Fibroblast of the conjunctiva (primary cell): Measurements from ENCODE around the gene NUDT6.
"Not testable (repeated sequence)": the region's sequence is repeated elsewhere in the genome, so short reads cannot be mapped to it uniquely, and the experiment has no call there.

Experiments used
- DNase-seq: peaks from one replicate; pipeline ENCODE4 v3.0.0-alpha.2; 2010; ENCODE audit warnings: low read depth

NUDT6 gene

DNA sequence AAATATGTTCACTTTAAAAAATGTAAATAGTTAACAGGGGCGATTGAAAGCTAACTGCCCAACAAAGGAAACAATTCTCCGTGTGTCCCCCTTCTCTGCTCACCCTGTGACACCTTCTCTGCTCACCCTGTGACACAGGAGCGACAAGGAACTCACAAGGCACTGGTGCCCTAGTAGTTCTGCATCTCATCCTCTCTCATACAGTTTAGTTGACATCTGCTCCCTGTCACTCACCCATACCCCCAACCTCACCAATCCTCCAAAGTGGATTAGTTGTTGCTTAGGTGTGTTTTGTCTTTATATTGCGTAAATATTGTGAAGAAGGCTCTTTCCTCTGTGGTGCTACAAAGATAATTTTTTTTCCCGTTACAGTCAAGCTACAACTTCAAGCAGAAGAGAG lies 46.4 kb downstream of the NUDT6 start:
- no peak for DNase-seq

DNA sequence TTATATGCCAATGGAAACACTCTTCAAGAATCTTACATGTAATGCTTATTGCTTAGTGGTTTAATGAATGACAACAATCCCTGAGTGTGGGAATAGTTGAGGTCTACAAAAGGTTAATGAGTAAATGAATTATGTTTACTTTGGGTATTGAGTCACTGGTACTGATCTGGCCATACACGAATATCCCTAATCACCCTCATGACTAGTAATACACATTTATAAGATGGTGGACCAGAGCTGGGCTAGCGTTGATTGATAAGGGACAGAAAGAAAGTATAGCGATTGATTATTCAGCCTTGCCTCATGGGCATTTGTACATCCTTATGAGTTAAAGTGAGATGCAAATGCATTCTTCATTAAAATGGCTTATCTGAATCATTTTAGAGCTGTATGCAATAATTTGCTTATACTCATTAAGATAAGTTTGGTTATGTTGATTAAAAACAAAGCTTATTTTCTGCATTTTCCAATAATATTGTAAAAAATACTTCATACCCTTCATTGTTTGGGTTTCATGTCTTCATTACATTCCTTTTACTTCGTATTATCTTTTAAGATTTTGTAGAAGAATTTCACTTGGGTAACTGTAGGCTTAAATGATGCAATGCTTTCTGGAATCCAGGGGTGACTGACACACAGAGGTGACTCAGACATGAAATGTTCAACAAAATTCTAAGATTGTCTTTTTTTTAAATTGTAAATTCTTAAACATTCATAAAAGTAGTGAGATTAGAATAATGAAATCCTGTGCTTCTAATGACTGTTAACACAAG lies 48.4 kb downstream of the NUDT6 start:
- DNase-seq: peak; percentile 53

DNA sequence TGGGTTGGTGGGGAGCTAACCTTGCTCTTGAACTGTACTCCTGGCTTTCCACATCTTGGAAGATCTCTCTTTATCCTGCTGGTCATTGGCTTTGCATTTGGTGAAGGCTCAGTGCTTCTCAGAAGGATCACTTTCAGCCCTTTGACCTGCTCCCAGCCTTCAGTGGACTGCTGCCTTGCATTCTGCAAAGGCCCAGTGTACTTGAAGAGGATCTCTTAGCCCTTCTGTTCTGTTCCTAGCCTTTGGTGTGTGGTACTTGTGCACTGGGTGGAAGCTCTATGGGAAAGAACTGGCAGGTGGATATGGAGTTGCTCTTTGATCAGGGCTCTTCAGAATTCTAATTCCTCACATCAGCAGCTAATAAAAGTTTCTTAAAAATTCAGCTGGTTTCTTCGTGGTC lies 49.3 kb downstream of the NUDT6 start:
- no peak for DNase-seq

DNA sequence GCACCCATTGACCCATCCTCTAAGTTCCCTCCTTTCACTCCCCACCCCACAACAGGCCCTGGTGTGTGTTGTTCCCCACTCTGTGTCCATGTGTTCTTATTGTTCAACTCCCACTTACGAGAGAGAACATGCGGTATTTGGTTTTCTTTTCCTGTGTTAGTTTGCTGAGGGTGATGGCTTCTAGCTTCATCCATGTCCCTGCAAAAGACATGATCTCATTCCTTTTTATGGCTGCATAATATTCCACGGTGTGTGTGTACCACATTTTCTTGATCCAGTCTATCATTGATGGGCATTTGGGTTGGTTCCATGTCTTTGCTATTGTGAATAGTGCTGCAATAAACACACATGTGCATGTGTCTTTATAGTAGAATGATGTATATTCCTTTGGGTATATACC lies 54.2 kb downstream of the NUDT6 start:
- not testable (repeated sequence) for DNase-seq

DNA sequence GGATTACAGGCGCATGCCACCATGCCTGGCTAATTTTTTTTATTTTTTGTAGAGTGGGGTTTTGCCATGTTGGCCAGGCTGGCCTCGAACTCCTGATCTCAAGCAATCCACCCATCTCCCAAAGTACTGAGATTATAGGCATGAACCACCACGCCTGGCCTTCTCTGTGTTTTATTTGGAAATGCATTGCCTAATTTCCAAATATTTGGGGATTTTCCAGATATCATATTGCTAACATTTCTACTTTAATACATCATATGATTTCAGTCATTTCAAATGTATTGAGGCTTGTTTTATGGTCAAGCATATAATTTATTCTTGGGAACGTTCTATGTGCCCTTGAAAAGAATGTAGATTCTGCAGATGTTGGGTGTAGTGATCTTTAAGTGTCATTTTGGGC lies 57.0 kb downstream of the NUDT6 start:
- DNase-seq: peak; percentile 34

DNA sequence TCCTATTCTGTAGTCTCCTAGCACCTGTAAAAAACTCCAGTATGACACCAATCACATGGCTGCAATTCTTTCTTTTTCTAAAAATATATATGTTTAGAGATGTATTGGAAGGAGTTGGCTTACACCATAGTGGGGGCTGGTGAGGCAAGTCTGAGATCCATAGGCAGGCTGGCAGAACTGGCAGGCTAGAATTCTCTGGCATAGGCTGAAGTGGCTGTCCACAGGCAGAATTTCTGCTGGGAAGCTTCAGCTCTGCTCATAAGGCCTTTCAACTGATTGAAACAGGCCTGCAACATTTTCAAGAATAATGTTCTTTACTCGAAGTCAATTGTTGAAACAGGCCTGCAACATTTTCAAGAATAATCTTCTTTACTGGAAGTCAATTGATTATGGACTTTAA lies 58.8 kb downstream of the NUDT6 start:
- no peak for DNase-seq

DNA sequence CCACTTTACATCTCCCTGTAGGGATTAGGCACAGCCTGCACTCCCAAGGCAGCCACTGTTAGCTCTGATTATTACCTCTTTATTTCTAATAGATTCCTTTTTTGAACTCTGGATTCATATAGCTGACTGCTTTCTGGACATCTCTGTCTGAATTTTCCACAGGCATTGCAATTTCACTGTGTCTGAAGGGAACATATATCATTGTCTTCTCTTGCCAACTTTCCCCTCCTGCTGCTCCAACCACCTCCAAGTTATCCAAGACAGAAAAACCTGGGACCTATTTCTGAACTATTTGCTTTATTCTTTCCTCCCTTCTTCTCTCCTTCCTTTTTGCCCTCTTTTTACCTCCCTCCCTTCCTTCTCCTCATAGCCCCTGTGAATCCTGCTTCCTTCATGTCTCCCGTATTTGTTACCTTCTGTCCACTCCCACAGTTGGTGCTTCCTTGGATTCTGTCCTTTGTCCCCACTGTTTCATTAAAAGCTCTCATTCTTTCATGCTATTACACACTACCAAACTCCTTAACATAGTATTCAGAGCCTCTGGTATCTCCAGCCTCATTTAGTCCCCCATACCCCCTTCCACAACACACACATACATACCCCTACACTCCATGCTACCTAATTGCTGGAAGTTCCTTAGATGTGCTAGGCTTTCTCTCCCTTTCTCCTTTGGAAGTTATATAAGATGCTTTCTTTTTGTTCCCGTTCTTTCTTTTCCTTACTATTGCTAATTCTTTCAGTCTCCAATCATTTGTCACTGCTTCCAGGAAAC lies 61.0 kb downstream of the NUDT6 start:
- no peak for DNase-seq

DNA sequence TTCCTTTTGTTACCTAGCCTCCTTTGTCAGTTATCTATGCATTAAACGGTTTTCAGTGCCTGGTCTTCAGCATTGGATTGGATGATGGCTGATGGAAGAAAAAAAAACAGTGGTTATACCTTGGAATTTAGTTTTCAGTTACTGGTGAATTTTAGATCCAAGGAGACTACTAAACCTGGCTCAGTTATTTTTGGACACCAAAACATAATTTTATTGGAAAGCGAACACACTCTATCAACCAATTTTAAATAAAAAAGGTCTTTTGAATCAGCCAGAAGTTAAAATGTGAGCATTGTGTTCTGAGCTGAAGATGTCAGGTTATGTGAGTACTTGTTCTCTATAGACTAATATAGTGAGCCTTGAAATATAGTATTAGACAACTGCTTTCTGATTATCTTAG lies 63.7 kb downstream of the NUDT6 start:
- no peak for DNase-seq

DNA sequence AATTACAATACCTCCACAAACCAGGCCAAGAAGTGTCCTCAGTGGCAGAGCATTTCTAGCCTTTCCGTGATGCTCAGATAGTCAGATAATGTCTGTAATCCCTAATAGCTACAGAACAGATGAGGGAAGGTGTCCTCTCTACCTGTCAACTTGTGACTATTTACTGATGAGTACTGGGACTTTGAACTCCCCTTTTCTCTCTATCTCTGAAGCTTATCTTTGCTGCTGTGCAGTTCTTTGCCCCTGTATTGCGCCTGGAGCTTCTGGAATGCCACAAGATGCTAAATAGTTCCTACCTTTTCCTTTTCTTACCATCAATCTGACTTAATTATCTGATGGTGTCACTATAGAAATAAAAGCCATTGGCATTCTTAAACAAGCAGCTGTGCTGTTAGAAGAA lies 65.2 kb downstream of the NUDT6 start:
- no peak for DNase-seq

DNA sequence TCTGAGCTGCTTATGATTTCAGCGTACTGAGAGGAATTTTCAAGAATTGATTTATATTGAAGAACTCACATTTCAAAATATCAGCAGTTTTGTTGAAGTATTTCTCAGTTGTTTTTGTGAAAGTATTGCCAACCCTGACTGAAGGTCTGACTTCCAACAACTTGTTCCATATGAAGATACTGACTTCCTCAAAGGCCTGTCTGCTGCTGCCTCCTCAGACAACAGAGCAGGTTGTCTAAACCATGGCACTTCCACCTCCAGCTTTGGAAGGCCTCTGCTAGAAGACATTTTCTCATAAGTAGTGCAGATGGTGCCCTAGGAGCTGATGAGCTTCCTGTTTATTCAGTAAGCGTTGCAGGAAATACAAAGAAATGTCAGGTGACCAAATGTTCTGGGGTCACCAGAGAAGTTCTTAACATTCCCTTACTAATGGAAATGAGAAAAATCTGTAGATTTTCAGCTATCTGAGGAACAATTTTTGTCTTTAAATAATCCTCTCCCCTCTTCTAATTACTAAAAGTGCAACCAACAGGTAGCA lies 67.0 kb downstream of the NUDT6 start:
- no peak for DNase-seq

DNA sequence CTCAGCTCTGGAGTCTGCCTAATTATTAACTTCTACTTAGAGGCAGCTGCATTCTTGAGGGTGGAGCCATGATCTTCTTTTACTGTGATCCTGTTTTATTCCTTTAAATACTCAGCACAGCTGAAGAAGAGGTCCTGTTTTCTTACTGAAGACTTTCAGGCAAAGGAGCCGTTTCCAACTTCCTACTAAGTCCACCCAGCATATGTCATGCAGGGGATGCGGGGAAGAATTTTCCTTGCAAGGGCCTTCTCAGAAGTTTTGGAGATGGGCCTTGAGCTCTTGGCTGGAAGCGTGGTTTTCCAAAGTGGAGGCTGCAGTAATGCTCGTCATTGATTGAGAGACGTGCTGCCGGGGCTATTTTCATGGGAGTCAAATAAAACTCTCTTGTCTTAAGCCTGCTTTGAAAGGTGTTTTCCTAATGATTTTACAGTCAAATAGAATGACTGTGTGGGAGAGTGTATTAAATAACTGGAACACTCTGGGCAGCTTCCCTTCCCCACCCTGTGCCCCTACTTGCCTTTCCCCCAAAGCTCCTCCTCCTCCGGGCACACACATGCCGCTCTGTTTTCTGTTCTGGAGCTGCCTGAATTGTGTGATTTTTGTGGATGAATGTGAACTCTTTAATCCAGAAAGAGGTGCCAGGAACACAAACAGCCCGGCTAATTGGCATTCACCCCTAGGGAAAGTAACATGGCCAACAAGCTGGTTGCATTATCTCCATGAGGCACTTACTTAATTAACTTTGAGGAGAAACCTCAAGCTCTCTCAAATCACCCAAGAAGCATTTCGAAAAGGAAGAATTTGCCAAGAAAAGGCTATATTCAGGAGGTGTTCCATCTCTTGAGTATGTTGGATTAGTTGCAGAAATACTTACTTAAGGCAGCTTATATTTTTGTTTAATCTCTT lies 67.7 kb downstream of the NUDT6 start:
- DNase-seq: no peak

DNA sequence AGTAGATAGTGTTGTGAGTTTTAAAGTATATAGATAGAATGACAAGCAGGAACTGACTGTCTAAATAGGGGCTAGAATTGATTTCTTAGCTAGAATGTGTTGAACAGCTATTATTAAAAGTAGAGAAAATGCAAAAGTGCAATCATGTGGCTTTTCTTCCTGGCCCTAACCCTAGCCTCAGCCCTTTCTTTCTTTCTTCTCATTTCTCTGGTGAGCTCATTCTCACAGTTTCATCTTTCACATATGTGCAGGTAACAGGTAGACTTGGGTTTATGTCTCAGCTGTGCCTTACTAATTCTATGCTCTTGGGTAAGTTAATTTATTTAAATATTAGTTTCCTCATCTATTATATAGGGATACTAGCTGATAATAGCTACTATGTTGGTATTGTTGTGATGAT lies 70.8 kb downstream of the NUDT6 start:
- no peak for DNase-seq

DNA sequence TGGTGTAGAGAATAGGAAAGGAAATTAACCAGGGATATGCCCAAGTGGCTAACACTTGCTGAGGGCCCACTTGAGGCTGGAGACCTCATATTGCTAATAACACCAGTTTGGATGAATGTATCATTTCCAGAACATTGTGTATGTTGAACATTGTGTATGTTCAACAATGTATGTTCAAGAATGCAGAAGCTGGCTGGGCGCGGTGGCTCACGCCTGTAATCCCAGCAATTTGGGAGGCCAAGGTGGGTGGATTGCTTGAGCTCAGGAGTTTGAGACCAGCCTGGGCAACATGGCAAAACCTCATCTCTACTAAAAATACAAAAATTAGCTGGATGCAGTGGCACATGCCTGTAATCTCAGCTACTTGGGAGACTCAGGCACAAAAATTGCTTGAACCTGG lies 72.6 kb downstream of the NUDT6 start:
- not testable (repeated sequence) for DNase-seq

DNA sequence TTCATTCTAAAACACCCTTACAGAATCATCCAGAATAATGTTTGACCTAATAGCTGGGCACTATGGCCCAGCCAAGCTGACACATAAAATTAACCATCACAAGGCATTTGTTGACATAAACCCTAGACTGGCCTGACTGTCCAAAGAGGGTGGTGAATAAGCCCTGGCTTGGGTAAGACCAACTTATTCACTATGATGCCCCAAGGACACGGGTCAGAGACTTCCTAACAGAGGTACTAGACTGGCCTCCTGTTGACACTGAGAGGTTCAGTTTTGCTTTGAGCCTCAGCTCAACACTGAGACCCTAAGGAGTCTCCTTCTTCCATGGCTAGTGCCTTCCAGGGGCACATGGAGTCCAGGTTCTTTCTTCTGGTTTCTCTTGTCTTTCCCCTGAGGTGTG lies 74.5 kb downstream of the NUDT6 start:
- DNase-seq: no peak

DNA sequence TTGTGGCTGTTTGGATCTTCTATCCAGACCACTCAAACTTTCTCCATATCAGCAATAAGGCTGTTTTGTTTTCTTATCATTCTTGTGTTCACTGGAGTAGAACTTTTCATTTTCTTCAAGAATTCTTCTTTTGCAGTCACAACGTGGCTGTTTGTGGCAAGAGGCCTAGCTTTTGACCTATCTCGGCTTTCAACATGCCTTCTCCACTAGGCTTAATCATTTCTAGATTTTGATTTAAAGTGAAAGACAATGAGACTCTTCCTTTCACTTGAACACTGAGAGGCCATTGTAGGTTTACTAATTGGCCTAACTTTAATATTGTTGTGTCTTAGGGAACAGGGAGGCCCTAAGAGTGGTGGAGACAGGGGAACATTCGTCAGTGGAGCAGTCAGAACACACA lies 76.6 kb downstream of the NUDT6 start:
- no peak for DNase-seq

DNA sequence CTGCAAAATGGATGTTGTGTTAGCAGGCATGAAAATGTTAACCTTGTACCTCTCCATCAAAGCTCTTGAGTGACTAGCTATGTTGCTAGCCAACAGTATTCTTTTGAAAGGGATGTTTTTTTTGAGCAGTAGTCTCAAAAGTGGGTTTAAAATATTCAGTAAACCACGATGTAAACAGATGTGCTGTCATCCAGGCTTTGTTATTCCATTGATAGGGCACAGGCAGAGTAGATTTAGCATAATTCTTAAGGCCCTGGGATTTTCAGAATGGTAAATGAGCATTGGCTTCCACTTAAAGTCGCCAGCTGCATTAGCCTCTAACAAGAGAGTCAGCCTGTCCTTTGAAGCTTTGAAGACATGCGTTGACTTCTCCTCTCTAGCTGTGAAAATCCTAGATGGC lies 77.3 kb downstream of the NUDT6 start:
- DNase-seq: no peak

DNA sequence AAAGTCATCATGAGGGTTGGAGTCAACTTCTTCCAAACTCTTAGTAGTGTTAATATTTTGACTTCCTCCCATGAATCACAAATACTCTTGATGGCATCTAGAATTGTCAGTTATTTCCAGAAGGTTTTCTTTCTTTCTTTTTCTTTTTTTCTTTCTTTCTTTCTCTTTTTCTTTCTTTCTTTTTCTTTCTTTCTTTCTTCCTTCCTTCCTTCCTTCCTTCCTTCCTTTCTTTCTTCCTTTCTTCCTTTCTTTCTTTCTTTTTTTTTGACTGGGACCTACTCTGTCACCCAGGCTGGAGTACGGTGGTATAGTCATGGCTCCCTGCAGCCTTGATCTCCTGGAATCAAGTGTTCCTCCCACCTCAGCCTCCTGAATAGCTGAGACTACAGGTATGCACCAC lies 78.0 kb downstream of the NUDT6 start:
- DNase-seq: not testable (repeated sequence)

DNA sequence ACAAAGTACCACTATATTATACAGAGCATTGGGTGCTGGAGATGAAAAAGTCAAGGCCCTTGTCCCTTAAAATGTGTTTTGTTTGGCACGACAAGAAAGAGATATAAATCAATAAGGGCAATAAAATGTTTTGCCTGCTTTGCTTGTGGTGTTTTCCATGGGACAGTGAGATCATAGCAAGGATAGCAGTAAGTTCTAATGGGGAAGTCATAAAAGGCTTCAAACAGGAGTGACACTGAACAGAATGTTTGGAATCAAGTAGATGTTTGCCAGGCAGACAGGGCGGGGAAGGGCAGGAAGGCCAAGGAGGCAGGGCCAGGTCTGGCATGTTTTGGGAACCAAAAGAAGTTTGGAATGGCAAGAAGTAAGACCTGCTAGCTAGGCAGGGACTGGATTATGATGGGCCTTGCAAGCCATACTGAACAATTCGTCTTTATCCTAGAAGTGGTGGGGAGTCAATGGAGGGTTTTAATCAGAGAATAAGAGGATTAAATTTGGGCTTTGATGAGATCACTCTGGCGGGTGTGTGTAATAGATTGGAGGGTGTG lies 79.3 kb downstream of the NUDT6 start:
- no peak for DNase-seq
